ENCODE measurements around the gene ACVR2A.

GRCh38 chr2:147865560-147865959 is 20.7 kb downstream of the ACVR2A start:
- TF ChIP-seq CTCF (IDR thresholded peaks at IDR 0.05 in 2 of 3, conservative IDR thresholded peaks at IDR 0.05 in 1 of 3; ENCODE audit: insufficient read depth in 2 of 3, low read depth in 1 of 3, low read length in 3 of 3): no peak
- no peak for TF ChIP-seq PCBP2 (IDR thresholded peaks at IDR 0.05; ENCODE audit: low read depth, low read length, poor library complexity, severe bottlenecking)
- TF ChIP-seq ZBED1 (IDR thresholded peaks at IDR 0.05): no peak
- TF ChIP-seq GABPA (tag; conservative IDR thresholded peaks at IDR 0.05; ENCODE audit: low read depth): no peak
- no peak for TF ChIP-seq ZNF3 (CRISPR knock-in tag; IDR thresholded peaks at IDR 0.05)
- TF ChIP-seq EZH2 (IDR thresholded peaks at IDR 0.05; ENCODE audit: borderline replicate concordance, low read depth, low read length): no peak
- TF ChIP-seq HNRNPH1 (optimal IDR thresholded peaks at IDR 0.05; ENCODE audit: low read depth, low read length): no peak
